ENCODE measurements around the gene KLK12. TPM values are rescaled to one million over a fixed set of nuclear protein-coding genes. Genes with fewer than 3 reads are reported as not detected.

The KLK12 gene
- total RNA-seq, 1 donor from 2014 or later: not detected

DNA sequence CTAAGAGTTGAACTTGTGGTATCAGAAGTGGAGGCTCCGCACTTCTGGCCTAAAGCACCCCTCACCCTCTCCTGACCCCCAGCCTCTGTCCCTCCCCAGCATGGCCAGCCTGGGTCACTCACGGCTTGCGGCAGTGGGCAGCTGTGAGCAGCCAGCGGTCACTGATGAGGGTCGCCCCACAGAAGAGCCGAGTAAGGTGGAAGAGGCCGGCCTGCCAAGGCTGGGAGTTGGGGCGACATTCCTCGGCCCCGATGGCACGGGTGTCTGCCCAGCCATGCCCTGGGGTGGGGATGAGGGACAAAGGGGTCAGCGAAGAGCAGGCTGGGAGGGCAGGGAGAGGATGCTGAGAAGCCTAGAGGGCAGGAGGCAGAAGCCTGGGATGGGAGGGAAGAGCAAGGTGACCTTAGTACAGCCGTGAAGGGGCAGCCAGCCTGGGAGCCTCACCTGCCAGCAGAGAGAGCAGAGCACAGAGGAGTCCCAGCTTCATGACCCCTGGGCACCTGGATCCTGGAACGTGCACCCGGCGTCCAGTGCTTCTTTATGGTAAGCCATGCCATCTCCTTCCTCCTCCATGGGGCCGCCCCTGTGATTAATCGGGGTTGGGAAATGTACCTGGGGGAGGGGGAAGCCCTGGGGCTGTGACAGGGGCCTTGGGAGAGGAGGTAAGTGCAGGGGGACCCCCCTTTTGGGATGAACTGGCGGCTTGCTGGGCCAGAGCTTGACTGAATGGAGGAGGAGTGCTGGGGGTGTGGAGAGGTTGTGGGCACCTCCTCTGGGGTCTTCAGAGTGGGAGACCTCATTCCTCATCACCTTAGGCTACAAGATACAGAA is 25.5 kb downstream of the KLK12 start:
- TF ChIP-seq, protein P1, sequence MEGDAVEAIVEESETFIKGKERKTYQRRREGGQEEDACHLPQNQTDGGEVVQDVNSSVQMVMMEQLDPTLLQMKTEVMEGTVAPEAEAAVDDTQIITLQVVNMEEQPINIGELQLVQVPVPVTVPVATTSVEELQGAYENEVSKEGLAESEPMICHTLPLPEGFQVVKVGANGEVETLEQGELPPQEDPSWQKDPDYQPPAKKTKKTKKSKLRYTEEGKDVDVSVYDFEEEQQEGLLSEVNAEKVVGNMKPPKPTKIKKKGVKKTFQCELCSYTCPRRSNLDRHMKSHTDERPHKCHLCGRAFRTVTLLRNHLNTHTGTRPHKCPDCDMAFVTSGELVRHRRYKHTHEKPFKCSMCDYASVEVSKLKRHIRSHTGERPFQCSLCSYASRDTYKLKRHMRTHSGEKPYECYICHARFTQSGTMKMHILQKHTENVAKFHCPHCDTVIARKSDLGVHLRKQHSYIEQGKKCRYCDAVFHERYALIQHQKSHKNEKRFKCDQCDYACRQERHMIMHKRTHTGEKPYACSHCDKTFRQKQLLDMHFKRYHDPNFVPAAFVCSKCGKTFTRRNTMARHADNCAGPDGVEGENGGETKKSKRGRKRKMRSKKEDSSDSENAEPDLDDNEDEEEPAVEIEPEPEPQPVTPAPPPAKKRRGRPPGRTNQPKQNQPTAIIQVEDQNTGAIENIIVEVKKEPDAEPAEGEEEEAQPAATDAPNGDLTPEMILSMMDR (conservative IDR thresholded peaks at IDR 0.05; ENCODE audit: low read depth, low read length): no peak
- DNase-seq (ENCODE audit: low read depth): no peak
- no peak overlapping the region for H3K4me3 ChIP-seq (ENCODE audit: low read depth, low read length)

DNA sequence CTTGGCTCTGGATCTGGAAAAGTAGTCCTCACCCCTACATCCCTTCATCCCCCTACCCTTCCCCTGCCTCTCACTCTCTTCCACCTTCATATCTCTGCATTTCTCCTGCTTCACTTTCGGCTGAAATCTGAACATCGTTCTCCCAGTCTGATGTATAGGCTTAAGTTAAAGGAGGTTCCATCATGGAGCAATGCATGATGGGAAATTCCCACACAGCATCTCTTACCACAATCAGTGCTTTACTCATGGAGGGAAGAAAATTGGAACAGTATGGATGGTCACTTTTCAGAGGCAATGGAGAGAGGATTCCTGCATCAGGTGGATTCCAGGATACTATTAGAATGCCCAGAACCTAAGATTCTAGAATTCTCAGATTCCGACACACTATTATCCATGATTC is 27.3 kb downstream of the KLK12 start:
- TF ChIP-seq, protein P1 (conservative IDR thresholded peaks at IDR 0.05; ENCODE audit: low read depth, low read length): no peak
- no peak for DNase-seq (ENCODE audit: low read depth)
- H3K4me3 ChIP-seq (ENCODE audit: low read depth, low read length): no peak overlapping the region

DNA sequence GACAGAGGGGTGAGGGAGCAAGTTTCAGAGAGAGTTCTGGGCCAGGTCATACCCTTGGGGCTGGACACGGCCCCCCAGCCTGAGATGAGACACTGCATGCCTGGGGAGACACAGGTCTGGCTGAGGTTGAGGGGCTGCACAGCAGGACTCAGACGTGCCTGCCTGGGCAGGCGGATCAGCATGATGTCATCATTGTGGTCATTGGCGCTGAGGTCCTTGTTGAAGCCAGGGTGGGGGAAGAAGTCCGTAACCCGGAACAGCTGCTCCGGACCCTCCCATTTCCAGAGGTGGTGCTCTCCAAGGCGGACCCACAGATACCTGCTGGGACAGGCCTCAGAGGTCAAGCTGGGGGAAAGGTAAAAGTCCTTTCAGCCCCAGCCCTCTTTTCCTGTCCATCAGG is 28.4 kb downstream of the KLK12 start:
- no peak for DNase-seq (ENCODE audit: low read depth)
- TF ChIP-seq, protein P1 (conservative IDR thresholded peaks at IDR 0.05; ENCODE audit: low read depth, low read length): no peak
- H3K4me3 ChIP-seq (ENCODE audit: low read depth, low read length): no peak overlapping the region

DNA sequence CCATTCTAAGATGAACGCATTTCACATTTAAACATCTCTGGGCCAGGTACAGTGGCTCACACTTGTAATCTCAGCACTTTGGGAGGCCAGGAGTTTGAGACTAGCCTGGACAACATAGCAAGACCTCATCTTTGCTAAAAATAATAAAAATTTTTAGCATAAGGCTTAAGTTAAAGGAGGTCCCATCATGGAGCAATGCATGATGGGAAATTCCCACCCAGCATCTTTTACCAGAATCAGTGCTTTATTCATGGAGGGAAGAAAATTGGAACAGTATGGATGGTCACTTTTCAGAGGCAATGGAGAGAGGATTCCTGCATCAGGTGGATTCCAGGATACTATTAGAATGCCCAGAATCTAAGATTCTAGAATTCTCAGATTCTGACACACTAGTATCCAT is 29.6 kb downstream of the KLK12 start:
- DNase-seq (ENCODE audit: low read depth): no peak
- TF ChIP-seq, protein P1 (conservative IDR thresholded peaks at IDR 0.05; ENCODE audit: low read depth, low read length): no peak
- H3K4me3 ChIP-seq (ENCODE audit: low read depth, low read length): no peak overlapping the region

- DNase-seq (ENCODE audit: low read depth): no peak
- no peak overlapping the region for H3K4me3 ChIP-seq (ENCODE audit: low read depth, low read length)
- TF ChIP-seq, protein P1 (conservative IDR thresholded peaks at IDR 0.05; ENCODE audit: low read depth, low read length): no peak
Observed at GRCh38 chr19:51003316-51003715, 31.5 kb downstream of the KLK12 start.

DNA sequence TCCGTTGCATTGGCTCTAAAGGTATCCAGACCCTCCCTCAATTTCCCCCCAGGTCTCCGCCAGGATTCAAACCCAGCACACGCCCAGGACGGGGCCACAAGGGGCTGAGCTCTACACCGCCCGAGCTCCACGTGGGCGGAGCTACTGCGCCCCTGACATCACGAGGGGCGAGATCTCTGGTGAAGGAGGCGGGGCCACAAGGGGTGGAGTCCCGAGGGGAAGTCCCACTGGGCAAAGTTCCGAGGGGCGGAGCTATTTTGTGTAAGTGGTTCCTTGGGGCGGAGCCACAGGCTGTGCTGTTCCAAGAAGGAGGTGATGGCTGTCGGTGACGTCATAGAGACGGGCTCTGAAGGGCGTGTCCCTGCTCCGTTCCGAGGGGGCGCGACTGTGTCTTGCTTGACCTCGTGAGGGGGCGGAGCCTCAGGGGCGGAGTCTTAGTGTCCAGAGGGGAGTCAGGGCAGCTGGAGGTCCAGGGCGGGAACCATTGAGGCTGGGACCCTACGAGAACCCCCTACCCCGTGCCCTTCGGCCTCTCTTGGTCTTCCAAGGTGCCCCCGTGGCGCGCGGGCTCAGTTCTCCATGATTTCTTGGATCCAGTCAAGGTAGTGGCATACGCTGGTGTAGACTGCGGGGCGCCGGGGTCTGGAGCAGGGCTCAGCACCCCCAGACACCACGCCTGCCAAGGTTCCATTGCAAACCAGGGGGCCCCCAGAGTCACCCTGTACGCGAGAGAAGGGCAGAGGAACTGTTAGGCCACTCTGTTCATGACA is 32.1 kb downstream of the KLK12 start:
- TF ChIP-seq, protein P1 (conservative IDR thresholded peaks at IDR 0.05; ENCODE audit: low read depth, low read length): no peak
- no peak overlapping the region for H3K4me3 ChIP-seq (ENCODE audit: low read depth, low read length)
- DNase-seq (ENCODE audit: low read depth): no peak

Measured in epithelial cell of proximal tubule (primary cell).